ENCODE results near the gene LAMC2. TPM values are rescaled to one million over a fixed set of nuclear protein-coding genes. Genes with fewer than 3 reads are reported as not detected.

The LAMC2 gene
- total and polyA plus RNA-seq, 11 donors: 0.50 to 15.4 (median 1.5) TPM

GRCh38 chr1:183293241-183293640 is 107.2 kb downstream of the LAMC2 start:
- peaks cover 0 to 31% (median 19%) of the 10 kb centered on the region in 12 donors for H3K4me1 ChIP-seq
- H3K9me3 ChIP-seq: peaks cover 0 to 5% (median 0%) of the 10 kb centered on the region in 12 donors
- no peak overlapping the region for H3K4me3 ChIP-seq
- TF ChIP-seq POLR2A (IDR thresholded peaks at IDR 0.05) (no peak), CTCF (IDR thresholded peaks at IDR 0.05) (no peak)
- no peak overlapping the region for H3K27ac ChIP-seq
- intact Hi-C loops (cut with DNase I): no loop called here
- 91 to 95% (median 94%) methylated on average over 9 of the region's 9 CpGs for WGBS, 4 donors
- no peaks in the 10 kb centered on the region for H3K36me3 ChIP-seq
- DNase-seq (no peak), ATAC-seq (no peak)
- H3K27me3 ChIP-seq: no peaks in the 10 kb centered on the region

DNA sequence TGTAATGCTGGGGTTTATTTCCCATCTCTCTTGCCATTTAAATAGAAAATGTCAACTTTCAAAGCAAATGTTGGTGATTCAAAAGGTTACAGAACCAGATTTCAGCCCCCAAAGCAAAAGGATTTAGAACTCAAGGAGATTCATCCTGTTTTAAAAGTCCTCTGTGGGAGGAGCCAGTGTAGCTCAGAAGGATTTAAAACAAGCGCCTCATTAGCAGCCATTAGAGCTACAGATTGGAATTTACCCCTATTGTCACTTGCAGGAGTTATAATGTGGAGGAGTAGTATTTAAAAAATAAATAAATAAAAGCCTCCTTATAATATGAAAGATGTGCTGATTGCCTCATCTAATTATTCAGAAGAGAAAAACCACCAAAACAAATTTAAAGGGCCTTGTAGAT is 107.8 kb downstream of the LAMC2 start:
- peaks cover 0 to 24% (median 15%) of the 10 kb centered on the region in 12 donors for H3K4me1 ChIP-seq
- H3K9me3 ChIP-seq: no peaks in the 10 kb centered on the region
- WGBS, 4 donors: 89 to 97% (median 95%) methylated on average over 1 of the region's 1 CpG
- no peak for ATAC-seq
- no peak overlapping the region for H3K4me3 ChIP-seq
- no peak for DNase-seq
- no peak overlapping the region for H3K27ac ChIP-seq
- no peaks in the 10 kb centered on the region for H3K36me3 ChIP-seq
- TF ChIP-seq CTCF (IDR thresholded peaks at IDR 0.05) (no peak), POLR2A (IDR thresholded peaks at IDR 0.05) (no peak)
- H3K27me3 ChIP-seq: no peaks in the 10 kb centered on the region
- intact Hi-C loops (cut with DNase I): no loop called here

Other genes starting within 250 kb of the LAMC2 start
- under 1 TPM in 1 of 9 donors, not detected in 8; 0.31 TPM for gene SHCBP1L, start 233.1 kb upstream of the LAMC2 start, total RNA-seq
- gene SHCBP1L, start 233.1 kb upstream of the LAMC2 start, polyA plus RNA-seq: not detected
- 100 to 1,000 TPM in 7 of 9 donors, 10 to 100 TPM in 2; 78.6 to 226 (median 122) TPM for gene LAMC1, start 162.8 kb upstream of the LAMC2 start, total RNA-seq
- gene LAMC1, start 162.8 kb upstream of the LAMC2 start, polyA plus RNA-seq: 100 to 1,000 TPM in 1 of 2 donors, 10 to 100 TPM in 1; 22.9 to 108 TPM
- 1 to 10 TPM in 7 of 9 donors, under 1 TPM in 2; 0.88 to 5.1 (median 2.5) TPM for gene NMNAT2, start 232.1 kb downstream of the LAMC2 start, total RNA-seq
- 1 to 10 TPM in 1 of 2 donors, under 1 TPM in 1; 0.53 to 1.5 TPM for gene NMNAT2, start 232.1 kb downstream of the LAMC2 start, polyA plus RNA-seq